GM12891 (cell line): Measurements from ENCODE around the gene OPCML.

Experiments
- POLR2A ChIP-seq: IDR thresholded peaks from 2 replicates; pipeline ENCODE4 v1.6.1; 2011; ENCODE audit warnings: low read depth, low read length, control low read depth
- POLR2AphosphoS5 ChIP-seq: IDR thresholded peaks from 2 replicates; pipeline ENCODE4 v1.6.1; 2011; ENCODE audit warnings: low read depth, low read length, control low read depth
- POU2F2 ChIP-seq: IDR thresholded peaks from 2 replicates; pipeline ENCODE4 v1.6.1; 2011; ENCODE audit warnings: low read depth, mild to moderate bottlenecking, control low read depth, low read length, moderate library complexity
- TAF1 ChIP-seq: IDR thresholded peaks from 2 replicates; pipeline ENCODE4 v1.6.1; 2011; ENCODE audit warnings: low read depth, low read length, control low read depth

DNA sequence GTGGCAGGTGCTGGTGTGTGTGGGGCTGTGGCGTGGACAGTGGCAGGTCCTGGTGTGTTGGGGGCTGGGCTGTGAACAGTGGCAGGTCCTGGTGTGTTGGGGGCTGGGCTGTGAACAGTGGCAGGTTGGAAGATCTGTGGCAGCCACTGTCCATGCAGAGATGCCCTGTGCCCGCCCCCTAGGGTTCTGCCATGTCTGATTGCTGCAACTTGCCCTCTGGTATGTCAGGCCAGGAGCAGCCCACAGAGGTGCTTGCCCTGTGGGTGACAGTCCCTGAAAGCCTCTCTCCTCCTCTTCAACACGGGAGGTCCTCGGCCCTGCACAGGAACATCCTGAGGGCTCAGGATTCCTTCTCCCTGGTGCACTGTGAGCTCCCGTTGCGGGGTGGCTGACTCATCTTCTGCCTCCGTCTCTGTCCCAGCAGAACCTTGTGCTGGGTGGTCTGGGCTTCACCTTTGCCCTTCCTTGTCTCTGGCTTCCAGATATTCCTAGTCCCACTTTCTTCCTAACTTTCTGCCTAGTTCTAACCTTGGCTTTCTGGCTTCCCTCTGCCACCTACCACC lies 13.5 kb downstream of the OPCML start:
- TF ChIP-seq POLR2A = no peak
- TF ChIP-seq POLR2AphosphoS5 = no peak
- TF ChIP-seq TAF1 = no peak
- TF ChIP-seq POU2F2 = no peak
